Panc1 (cell line): ENCODE results near the gene TGFB3. TPM values are rescaled to one million over a fixed set of nuclear protein-coding genes. Genes with fewer than 3 reads are reported as not detected.
"Not testable (repeated sequence)": the region's sequence is repeated elsewhere in the genome, so short reads cannot be mapped to it uniquely, and the experiment has no call there.

ENCODE experiments used
- ATAC-seq: fragments of 200-7000 bp; cut with Tn5 transposase; 2 replicates; pipeline ENCODE4 v1.9.1; 2020; ENCODE audit warnings: mild to moderate bottlenecking, moderate library complexity
- BruUV-seq: library from RNA; stranded (reverse); fragments of 400-500 nt; replicated peaks from 2 replicates; lab custom pipeline; 2021; lab: Mats Ljungman, UMichigan
- CTCF ChIA-PET: fragments of 300-600 bp; sonication (Branson Sonifier 250); formaldehyde crosslinking; loops from one replicate; lab custom pipeline; 2022; ENCODE audit warnings: antibody characterized with exemption; lab: Charles Lee
- POLR2A ChIA-PET: fragments of 300-600 bp; sonication (Branson Sonifier 250); formaldehyde crosslinking; loops from one replicate; lab custom pipeline; 2022; ENCODE audit warnings: antibody characterized with exemption; lab: Charles Lee
- DNase-seq: peaks from one replicate; pipeline ENCODE4 v3.0.0-alpha.2; 2010; ENCODE audit warnings: low read depth, low spot score
- H3K27ac ChIP-seq: 2 replicates; pipeline ENCODE4 v1.5.1; 2011; ENCODE audit warnings: mild to moderate bottlenecking, low read length, inconsistent platforms
- H3K27me3 ChIP-seq: fragments of 200-500 bp; sonication (Bioruptor generic); 2 replicates; pipeline ENCODE4 v1.6.0; 2014; ENCODE audit warnings: low read length, inconsistent platforms; ENCODE audit not compliant: control insufficient read depth, insufficient read depth
- H3K36me3 ChIP-seq: fragments of 200-500 bp; sonication (Bioruptor generic); 2 replicates; pipeline ENCODE4 v1.5.1; 2014; ENCODE audit warnings: inconsistent platforms, mild to moderate bottlenecking, low read length, moderate library complexity; ENCODE audit not compliant: control insufficient read depth, insufficient read depth
- H3K4me1 ChIP-seq: 2 replicates; pipeline ENCODE4 v1.5.1; 2011; ENCODE audit warnings: inconsistent platforms, mild to moderate bottlenecking, low read length, moderate library complexity; ENCODE audit not compliant: control insufficient read depth, insufficient read depth
- H3K4me3 ChIP-seq, 2 experiments: 2 replicates each; pipeline ENCODE4 v1.5.1; 2011 to 2012; ENCODE audit warnings: low read depth in 2 of 2, low read length in 2 of 2, mild to moderate bottlenecking in 2 of 2, inconsistent platforms in 1 of 2, moderate library complexity in 1 of 2
- H3K9me3 ChIP-seq: fragments of 200-500 bp; sonication (Bioruptor generic); 2 replicates; pipeline ENCODE4 v1.5.1; 2014; ENCODE audit warnings: low read depth, mild to moderate bottlenecking, inconsistent platforms, low read length, moderate library complexity; ENCODE audit not compliant: control insufficient read depth, insufficient read depth
- CTCF ChIP-seq: fragments of 450-650 bp; IDR thresholded peaks from 2 replicates; pipeline ENCODE4 v1.5.1; 2017; ENCODE audit warnings: mild to moderate bottlenecking
- POLR2AphosphoS5 ChIP-seq: IDR thresholded peaks from 2 replicates; pipeline ENCODE4 v1.6.1; 2012; ENCODE audit warnings: mild to moderate bottlenecking, low read depth, low read length, moderate library complexity
- SIN3A ChIP-seq: IDR thresholded peaks from 2 replicates; pipeline ENCODE4 v1.6.1; 2012; ENCODE audit warnings: low read depth, mild to moderate bottlenecking, low read length, moderate library complexity, borderline replicate concordance; ENCODE audit not compliant: insufficient read depth
- TCF7L2 ChIP-seq: IDR thresholded peaks from 2 replicates; pipeline ENCODE4 v1.6.1; 2011; ENCODE audit warnings: mild to moderate bottlenecking, low read depth, low read length, inconsistent platforms
- in situ Hi-C: cut with HindIII; loops from 2 replicates; pipeline ENCODE4 v1.10.0; 2016; ENCODE audit warnings: low sequenced_read_pairs, low pct_unique_long_range_greater_than_20kb
- intact Hi-C: fragments of 100-400 bp; cut with micrococcal nuclease; formaldehyde crosslinking; loops from one replicate; pipeline ENCODE4 v1.10.0; 2022; ENCODE audit not compliant: unreplicated experiment
- total RNA-seq: library from RNA; stranded (reverse); gene quantifications from one replicate; pipeline ENCODE4 v1.2.1, GENCODE V29; 2021; ENCODE audit not compliant: unreplicated experiment
- TF ChIP-seq, protein P1 (sequence below), 2 experiments: IDR thresholded peaks; 2 replicates each; pipeline ENCODE4 v1.6.1; 2011 to 2012; ENCODE audit warnings: low read depth in 2 of 2, control low read depth in 1 of 2, low read length in 1 of 2, mild to moderate bottlenecking in 1 of 2, moderate library complexity in 1 of 2; ENCODE audit not compliant: insufficient read depth in 1 of 2

Gene TGFB3
- total RNA-seq, 1 experiment from 2014 or later, result 9.6 TPM

DNA sequence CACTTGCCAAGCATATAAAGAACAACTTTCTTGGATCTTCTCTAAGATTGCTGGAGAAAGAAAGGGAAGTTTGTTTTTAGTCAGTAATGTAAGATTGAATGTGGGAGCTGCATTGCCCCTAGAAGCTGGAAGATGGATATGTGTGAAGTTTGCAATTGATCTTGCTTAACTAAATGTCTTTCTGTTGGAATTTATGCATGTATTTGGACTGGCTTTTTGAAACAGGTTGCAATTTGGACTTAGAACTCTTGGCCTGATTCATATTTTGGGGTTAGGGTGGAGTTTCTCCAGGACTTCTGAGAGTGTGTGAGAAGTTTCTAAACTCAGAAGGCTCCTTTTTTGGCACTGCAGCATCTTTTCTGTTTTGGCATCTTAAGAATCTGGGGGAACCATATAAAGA, 30.1 kb upstream of the TGFB3 start:
- Histone ChIP-seq H3K27me3 (no peaks in the 10 kb centered on the region), H3K4me3 (no peak overlapping the region), H3K4me1 (no peaks in the 10 kb centered on the region), H3K9me3 (no peaks in the 10 kb centered on the region), H3K36me3 (peaks cover 2% of the 10 kb centered on the region; the same call in 1 of the 2 replicates), H3K27ac (no peak overlapping the region)
- ATAC-seq (no peak), DNase-seq (no peak)
- in situ Hi-C loops, result no loop called here
- ChIA-PET POLR2A (no interaction called here), CTCF (no interaction called here)
- intact Hi-C loops, result no loop called here
- BruUV-seq, result no TSS peak
- no peak for TF ChIP-seq SIN3A
- TF ChIP-seq TCF7L2, result no peak
- no peak for TF ChIP-seq CTCF
- no peak for TF ChIP-seq POLR2AphosphoS5
- TF ChIP-seq, protein P1, sequence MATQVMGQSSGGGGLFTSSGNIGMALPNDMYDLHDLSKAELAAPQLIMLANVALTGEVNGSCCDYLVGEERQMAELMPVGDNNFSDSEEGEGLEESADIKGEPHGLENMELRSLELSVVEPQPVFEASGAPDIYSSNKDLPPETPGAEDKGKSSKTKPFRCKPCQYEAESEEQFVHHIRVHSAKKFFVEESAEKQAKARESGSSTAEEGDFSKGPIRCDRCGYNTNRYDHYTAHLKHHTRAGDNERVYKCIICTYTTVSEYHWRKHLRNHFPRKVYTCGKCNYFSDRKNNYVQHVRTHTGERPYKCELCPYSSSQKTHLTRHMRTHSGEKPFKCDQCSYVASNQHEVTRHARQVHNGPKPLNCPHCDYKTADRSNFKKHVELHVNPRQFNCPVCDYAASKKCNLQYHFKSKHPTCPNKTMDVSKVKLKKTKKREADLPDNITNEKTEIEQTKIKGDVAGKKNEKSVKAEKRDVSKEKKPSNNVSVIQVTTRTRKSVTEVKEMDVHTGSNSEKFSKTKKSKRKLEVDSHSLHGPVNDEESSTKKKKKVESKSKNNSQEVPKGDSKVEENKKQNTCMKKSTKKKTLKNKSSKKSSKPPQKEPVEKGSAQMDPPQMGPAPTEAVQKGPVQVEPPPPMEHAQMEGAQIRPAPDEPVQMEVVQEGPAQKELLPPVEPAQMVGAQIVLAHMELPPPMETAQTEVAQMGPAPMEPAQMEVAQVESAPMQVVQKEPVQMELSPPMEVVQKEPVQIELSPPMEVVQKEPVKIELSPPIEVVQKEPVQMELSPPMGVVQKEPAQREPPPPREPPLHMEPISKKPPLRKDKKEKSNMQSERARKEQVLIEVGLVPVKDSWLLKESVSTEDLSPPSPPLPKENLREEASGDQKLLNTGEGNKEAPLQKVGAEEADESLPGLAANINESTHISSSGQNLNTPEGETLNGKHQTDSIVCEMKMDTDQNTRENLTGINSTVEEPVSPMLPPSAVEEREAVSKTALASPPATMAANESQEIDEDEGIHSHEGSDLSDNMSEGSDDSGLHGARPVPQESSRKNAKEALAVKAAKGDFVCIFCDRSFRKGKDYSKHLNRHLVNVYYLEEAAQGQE (IDR thresholded peaks at IDR 0.05; ENCODE audit: insufficient read depth in 1 of 2, low read depth in 2 of 2, low read length in 1 of 2), result no peak

- H3K9me3 ChIP-seq, POLR2A ChIA-PET, H3K4me3 ChIP-seq, ATAC-seq, H3K27ac ChIP-seq, H3K27me3 ChIP-seq, DNase-seq, H3K4me1 ChIP-seq, in situ Hi-C loops, BruUV-seq, H3K36me3 ChIP-seq, intact Hi-C loops: not testable (repeated sequence)
- CTCF ChIA-PET, result interaction anchor here (0.7 kb wide), 1 partner anchor 50 kb away, joined by 3 read pairs; no protein-coding TSS in a partner anchor
Observed at GRCh38 chr14:76009627-76010026, 27.8 kb upstream of the TGFB3 start.

- intact Hi-C loops, result no loop called here
- Histone ChIP-seq H3K36me3 (peaks cover 2% of the 10 kb centered on the region; the same call in 1 of the 2 replicates), H3K27ac (no peak overlapping the region), H3K4me1 (no peaks in the 10 kb centered on the region), H3K27me3 (no peaks in the 10 kb centered on the region), H3K9me3 (peaks cover 8% of the 10 kb centered on the region; the same call in 1 of the 2 replicates), H3K4me3 (no peak overlapping the region)
- TF ChIP-seq POLR2AphosphoS5 (no peak), CTCF (no peak), SIN3A (no peak), TCF7L2 (no peak)
- TF ChIP-seq, protein P1 (IDR thresholded peaks at IDR 0.05; ENCODE audit: insufficient read depth in 1 of 2, low read depth in 2 of 2, low read length in 1 of 2), result no peak
- in situ Hi-C loops, result no loop called here
- POLR2A ChIA-PET, result no interaction called here
- ATAC-seq (no peak), DNase-seq (no peak)
- no TSS peak for BruUV-seq
- CTCF ChIA-PET, result no interaction called here
Observed at GRCh38 chr14:76007852-76008251, 26.1 kb upstream of the TGFB3 start.
